HL-60/S4 (cell line): Measurements from ENCODE around the gene PCDHGA1.

Experiments used
- in situ Hi-C: fragments of 300-500 bp; cut with MboI; formaldehyde crosslinking; loops from 2 replicates; pipeline ENCODE4 v1.14.3; 2022; ENCODE audit warnings: low sequenced_read_pairs

The PCDHGA1 gene

GRCh38 chr5:141489841-141490240, 159.5 kb downstream of the PCDHGA1 start:
- in situ Hi-C loops, result no loop called here

GRCh38 chr5:141490271-141490670, 160.0 kb downstream of the PCDHGA1 start:
- in situ Hi-C loops, result no loop called here

- in situ Hi-C loops, result no loop called here
Measured at GRCh38 chr5:141490771-141491170, 160.5 kb downstream of the PCDHGA1 start.

- in situ Hi-C loops, result no loop called here
Measured at GRCh38 chr5:141491323-141492167, 161.2 kb downstream of the PCDHGA1 start.

- in situ Hi-C loops, result no loop called here
Measured at GRCh38 chr5:141492168-141492885, 162.0 kb downstream of the PCDHGA1 start.

GRCh38 chr5:141493500-141494422, 163.4 kb downstream of the PCDHGA1 start:
- in situ Hi-C loops, result no loop called here

- in situ Hi-C loops, result no loop called here
Measured at GRCh38 chr5:141494761-141495452, 164.6 kb downstream of the PCDHGA1 start.

GRCh38 chr5:141495453-141495811, 165.1 kb downstream of the PCDHGA1 start:
- in situ Hi-C loops, result no loop called here

- in situ Hi-C loops, result no loop called here
Measured at GRCh38 chr5:141496038-141496437, 165.7 kb downstream of the PCDHGA1 start.

- in situ Hi-C loops, result no loop called here
Measured at GRCh38 chr5:141501761-141502160, 171.4 kb downstream of the PCDHGA1 start.

- in situ Hi-C loops, result no loop called here
Measured at GRCh38 chr5:141503681-141504080, 173.4 kb downstream of the PCDHGA1 start.

- in situ Hi-C loops, result no loop called here
Measured at GRCh38 chr5:141504216-141504615, 173.9 kb downstream of the PCDHGA1 start.

GRCh38 chr5:141506381-141507155, 176.3 kb downstream of the PCDHGA1 start:
- in situ Hi-C loops, result no loop called here

- in situ Hi-C loops, result no loop called here
Measured at GRCh38 chr5:141507387-141508091, 177.2 kb downstream of the PCDHGA1 start.

GRCh38 chr5:141508440-141508797, 178.1 kb downstream of the PCDHGA1 start:
- in situ Hi-C loops, result no loop called here

GRCh38 chr5:141508798-141509611, 178.7 kb downstream of the PCDHGA1 start:
- in situ Hi-C loops, result no loop called here

- in situ Hi-C loops, result no loop called here
Measured at GRCh38 chr5:141510160-141510559, 179.8 kb downstream of the PCDHGA1 start.

GRCh38 chr5:141510850-141511601, 180.7 kb downstream of the PCDHGA1 start:
- in situ Hi-C loops, result no loop called here
